ENCODE data around the gene MPP3. TPM values are rescaled to one million over a fixed set of nuclear protein-coding genes. Genes with fewer than 3 reads are reported as not detected.

The MPP3 gene
- total and polyA plus RNA-seq, 10 of the 15 experiments (the other 5 are each of a cell fraction or from before 2014, with no cell fraction given) = not detected

DNA sequence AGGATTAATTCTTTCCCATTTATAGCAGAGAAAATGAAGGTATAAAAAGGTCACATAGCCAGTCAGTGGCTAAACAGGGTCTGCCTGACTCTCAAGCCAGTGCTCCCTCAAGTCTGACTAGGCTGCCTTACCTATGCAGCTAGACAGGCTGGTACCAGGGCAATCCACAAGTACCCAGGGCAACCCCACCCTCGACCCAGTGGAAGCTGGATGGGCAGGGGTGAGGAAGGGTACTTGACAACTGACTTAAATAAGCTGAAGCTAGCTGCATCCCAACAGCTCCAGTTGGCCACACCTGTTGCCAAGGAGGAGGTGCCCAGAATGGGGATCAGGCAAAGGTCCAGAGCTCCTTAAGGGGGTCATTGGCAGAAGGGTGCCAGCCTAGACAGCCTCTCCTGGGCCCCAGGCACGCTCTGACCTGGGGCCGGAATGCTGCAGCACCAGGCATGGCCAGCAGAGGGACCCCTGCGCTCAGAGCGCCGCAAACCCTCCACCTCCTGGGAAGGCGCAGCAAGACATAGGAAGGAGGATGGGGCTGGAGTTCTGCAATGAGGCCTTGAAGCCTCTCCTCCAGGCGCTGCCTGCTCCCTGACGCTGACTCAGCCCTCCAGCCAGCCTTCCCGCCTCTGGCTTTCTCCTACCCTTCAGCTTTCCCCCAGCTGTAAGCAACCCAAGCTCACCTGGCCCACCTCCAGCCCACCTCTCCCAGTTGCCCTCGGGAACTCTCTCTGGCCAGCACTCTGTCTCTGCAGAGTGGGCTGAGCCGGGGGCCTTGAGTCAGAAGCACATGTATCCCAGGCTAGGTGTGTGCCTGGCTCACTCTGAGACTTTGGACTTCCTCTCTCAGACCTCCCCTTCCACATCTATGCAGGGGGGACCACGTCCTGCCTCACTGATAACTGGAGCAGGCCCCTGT lies 45.6 kb upstream of the MPP3 start (continued):
- TF ChIP-seq, protein P1, sequence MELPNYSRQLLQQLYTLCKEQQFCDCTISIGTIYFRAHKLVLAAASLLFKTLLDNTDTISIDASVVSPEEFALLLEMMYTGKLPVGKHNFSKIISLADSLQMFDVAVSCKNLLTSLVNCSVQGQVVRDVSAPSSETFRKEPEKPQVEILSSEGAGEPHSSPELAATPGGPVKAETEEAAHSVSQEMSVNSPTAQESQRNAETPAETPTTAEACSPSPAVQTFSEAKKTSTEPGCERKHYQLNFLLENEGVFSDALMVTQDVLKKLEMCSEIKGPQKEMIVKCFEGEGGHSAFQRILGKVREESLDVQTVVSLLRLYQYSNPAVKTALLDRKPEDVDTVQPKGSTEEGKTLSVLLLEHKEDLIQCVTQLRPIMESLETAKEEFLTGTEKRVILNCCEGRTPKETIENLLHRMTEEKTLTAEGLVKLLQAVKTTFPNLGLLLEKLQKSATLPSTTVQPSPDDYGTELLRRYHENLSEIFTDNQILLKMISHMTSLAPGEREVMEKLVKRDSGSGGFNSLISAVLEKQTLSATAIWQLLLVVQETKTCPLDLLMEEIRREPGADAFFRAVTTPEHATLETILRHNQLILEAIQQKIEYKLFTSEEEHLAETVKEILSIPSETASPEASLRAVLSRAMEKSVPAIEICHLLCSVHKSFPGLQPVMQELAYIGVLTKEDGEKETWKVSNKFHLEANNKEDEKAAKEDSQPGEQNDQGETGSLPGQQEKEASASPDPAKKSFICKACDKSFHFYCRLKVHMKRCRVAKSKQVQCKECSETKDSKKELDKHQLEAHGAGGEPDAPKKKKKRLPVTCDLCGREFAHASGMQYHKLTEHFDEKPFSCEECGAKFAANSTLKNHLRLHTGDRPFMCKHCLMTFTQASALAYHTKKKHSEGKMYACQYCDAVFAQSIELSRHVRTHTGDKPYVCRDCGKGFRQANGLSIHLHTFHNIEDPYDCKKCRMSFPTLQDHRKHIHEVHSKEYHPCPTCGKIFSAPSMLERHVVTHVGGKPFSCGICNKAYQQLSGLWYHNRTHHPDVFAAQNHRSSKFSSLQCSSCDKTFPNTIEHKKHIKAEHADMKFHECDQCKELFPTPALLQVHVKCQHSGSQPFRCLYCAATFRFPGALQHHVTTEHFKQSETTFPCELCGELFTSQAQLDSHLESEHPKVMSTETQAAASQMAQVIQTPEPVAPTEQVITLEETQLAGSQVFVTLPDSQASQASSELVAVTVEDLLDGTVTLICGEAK (IDR thresholded peaks at IDR 0.05; ENCODE audit: borderline replicate concordance) = no peak
- TF ChIP-seq MXI1 (IDR thresholded peaks at IDR 0.05; ENCODE audit: low read depth, low read length) = no peak
- TF ChIP-seq KAT2A (conservative IDR thresholded peaks at IDR 0.05; ENCODE audit: control insufficient read depth, low read depth, low read length) = no peak
- TF ChIP-seq SREBF2 (IDR thresholded peaks at IDR 0.05; ENCODE audit: low read length) = no peak
- TF ChIP-seq CEBPB (IDR thresholded peaks at IDR 0.05; ENCODE audit: borderline replicate concordance in 1 of 2, low read depth in 2 of 2, low read length in 2 of 2) = no peak
- no peak for TF ChIP-seq CUX1 (IDR thresholded peaks at IDR 0.05; ENCODE audit: insufficient replicate concordance, low read depth, low read length)
- TF ChIP-seq JUND (IDR thresholded peaks at IDR 0.05; ENCODE audit: low read depth, low read length) = no peak
- no peak for TF ChIP-seq HDAC6 (IDR thresholded peaks at IDR 0.05; ENCODE audit: unreplicated experiment)
- TF ChIP-seq, protein P2, sequence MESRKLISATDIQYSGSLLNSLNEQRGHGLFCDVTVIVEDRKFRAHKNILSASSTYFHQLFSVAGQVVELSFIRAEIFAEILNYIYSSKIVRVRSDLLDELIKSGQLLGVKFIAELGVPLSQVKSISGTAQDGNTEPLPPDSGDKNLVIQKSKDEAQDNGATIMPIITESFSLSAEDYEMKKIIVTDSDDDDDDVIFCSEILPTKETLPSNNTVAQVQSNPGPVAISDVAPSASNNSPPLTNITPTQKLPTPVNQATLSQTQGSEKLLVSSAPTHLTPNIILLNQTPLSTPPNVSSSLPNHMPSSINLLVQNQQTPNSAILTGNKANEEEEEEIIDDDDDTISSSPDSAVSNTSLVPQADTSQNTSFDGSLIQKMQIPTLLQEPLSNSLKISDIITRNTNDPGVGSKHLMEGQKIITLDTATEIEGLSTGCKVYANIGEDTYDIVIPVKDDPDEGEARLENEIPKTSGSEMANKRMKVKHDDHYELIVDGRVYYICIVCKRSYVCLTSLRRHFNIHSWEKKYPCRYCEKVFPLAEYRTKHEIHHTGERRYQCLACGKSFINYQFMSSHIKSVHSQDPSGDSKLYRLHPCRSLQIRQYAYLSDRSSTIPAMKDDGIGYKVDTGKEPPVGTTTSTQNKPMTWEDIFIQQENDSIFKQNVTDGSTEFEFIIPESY (IDR thresholded peaks at IDR 0.05) = no peak
- TF ChIP-seq STAT3 (IDR thresholded peaks at IDR 0.05; ENCODE audit: low read depth, low read length) = no peak
- TF ChIP-seq NRF1 (conservative IDR thresholded peaks at IDR 0.05; ENCODE audit: low read depth, low read length) = no peak
- TF ChIP-seq HDGF (IDR thresholded peaks at IDR 0.05) = no peak
- TF ChIP-seq, protein P3, sequence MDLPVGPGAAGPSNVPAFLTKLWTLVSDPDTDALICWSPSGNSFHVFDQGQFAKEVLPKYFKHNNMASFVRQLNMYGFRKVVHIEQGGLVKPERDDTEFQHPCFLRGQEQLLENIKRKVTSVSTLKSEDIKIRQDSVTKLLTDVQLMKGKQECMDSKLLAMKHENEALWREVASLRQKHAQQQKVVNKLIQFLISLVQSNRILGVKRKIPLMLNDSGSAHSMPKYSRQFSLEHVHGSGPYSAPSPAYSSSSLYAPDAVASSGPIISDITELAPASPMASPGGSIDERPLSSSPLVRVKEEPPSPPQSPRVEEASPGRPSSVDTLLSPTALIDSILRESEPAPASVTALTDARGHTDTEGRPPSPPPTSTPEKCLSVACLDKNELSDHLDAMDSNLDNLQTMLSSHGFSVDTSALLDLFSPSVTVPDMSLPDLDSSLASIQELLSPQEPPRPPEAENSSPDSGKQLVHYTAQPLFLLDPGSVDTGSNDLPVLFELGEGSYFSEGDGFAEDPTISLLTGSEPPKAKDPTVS (IDR thresholded peaks at IDR 0.05; ENCODE audit: low read depth, low read length) = no peak
- no peak for TF ChIP-seq PKNOX1 (IDR thresholded peaks at IDR 0.05)

All from GM12878 (cell line).